Left renal cortex interstitium (tissue), 4 donors: ENCODE results near the gene UTS2B. TPM values are rescaled to one million over a fixed set of nuclear protein-coding genes. Genes with fewer than 3 reads are reported as not detected.

Source experiments
- DNase-seq, 4 donors: peaks; one replicate each; pipeline ENCODE4 v3.0.0-alpha.2; 2013; ENCODE audit warnings: low read depth in 4 of 4, low spot score in 2 of 4, missing footprints in 1 of 4
- polyA plus RNA-seq, 4 donors: library from polyadenylated mRNA; unstranded; fragments of 120-200 nt; gene quantifications; one replicate each; pipeline ENCODE4 v1.2.1, GENCODE V29; 2013; ENCODE audit not compliant: insufficient read length in 4 of 4

UTS2B gene
- 1 to 10 TPM in 1 of 4 donors, under 1 TPM in 3; 0.55 to 1.4 (median 0.88) TPM for polyA plus RNA-seq

- DNase-seq, result peak; percentile 56 to 77 (median 66)
Observed at GRCh38 chr3:191329654-191330529, at the start of gene UTS2B. Gene UTS2B, minus strand, starts transcription at chr3:191330526. Its CDS starts 48,337 bp downstream, at chr3:191282189.

GRCh38 chr3:191380001-191380400, 49.7 kb upstream of the UTS2B start:
- no peak for DNase-seq

DNA sequence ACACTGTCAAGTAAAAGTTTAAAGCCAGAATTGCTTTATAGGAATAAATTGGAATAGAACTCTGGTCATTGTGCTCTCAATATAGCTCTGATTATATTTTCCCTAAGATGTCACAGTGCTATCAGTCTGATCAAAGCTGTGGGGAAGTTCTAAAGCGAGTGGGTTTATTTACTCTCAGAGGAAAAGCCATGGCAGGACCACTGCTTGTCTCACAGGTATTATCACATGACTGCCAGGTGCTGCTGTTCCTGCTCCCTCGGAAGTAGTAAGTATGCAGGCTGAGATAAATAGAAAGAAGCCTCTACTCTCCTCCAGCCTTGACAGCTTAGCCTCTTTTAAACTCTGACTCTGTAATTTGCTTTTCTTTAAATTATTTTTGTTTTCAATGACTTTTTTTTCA, 49.1 kb upstream of the UTS2B start:
- DNase-seq, result no peak

DNA sequence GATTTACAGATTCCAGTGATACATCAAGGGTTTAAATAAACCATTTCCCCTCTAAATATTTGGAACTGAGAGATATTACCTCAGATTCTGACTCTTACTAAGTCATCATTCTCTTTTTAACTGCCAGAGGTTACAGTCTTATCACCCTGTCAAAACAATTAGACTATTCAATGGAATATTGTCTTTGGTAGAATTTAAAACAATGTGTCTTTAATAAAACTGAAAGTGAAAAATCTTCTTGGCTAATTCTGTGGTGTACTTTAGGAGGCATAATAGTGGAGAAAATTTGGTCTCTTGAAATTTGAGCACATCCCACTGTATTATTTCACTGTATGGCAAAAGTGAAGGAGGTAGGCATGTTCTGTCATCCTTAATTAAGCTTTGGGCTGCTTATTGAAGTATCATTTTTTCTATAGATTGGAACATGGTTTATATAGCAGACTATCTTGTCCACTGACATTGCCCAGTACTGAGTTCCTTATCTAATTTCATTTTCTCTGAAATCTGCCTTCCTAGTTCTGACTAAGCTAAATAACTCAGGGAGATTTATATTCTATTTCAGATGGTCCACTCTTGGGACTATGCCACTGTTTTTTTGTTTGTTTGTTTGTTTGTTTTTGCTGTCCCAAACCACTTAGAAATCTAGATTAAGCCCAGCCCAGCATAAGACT, 48.0 kb upstream of the UTS2B start:
- DNase-seq, result no peak

- DNase-seq, result no peak
Observed at GRCh38 chr3:191376516-191377141, 46.3 kb upstream of the UTS2B start.

- DNase-seq, result no peak
Observed at GRCh38 chr3:191373327-191373726, 43.0 kb upstream of the UTS2B start.

- DNase-seq, result no peak
Observed at GRCh38 chr3:191372122-191372521, 41.8 kb upstream of the UTS2B start.

- no peak for DNase-seq
Observed at GRCh38 chr3:191369616-191370010, 39.3 kb upstream of the UTS2B start.

DNA sequence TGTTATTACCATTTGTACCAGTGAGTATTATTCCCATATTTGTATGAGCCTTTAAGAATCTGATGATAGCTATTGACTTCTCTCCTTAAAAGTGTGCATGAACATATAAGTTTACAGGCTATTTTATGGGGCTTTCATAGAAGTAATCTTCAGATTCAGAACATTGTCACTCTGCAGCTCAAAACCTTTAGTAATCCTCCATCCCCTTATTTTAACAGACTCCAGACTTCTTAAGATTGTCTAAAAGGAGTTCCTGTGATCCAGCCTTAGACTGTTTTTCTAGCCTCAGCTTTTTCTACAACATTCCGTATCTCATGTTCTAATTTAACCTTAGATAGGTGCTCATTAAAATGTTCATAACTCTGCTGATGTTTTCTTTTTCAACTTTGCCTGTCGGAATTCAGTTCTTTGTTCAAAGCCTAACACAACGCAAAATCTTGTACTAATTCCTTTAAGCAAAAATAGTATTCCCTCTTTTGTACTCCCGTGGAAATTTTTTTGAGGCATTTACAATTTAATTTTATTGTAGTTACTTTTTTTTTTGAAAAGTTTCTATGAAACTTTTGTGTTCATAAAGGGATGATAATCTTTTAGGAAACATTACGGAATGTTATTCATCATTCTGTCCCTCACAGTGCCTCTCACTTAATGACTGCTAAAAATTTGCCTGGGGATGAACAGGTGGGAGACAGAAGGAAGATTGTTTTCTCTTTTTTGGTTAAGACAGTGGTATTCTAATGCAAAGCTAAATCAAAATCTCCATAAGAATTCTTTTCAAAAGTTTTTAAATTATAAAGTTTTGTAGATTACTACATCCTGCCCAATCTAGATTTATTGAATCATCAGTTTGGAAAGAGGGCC, 38.7 kb upstream of the UTS2B start:
- no peak for DNase-seq

- no peak for DNase-seq
Observed at GRCh38 chr3:191366675-191367074, 36.3 kb upstream of the UTS2B start.

DNA sequence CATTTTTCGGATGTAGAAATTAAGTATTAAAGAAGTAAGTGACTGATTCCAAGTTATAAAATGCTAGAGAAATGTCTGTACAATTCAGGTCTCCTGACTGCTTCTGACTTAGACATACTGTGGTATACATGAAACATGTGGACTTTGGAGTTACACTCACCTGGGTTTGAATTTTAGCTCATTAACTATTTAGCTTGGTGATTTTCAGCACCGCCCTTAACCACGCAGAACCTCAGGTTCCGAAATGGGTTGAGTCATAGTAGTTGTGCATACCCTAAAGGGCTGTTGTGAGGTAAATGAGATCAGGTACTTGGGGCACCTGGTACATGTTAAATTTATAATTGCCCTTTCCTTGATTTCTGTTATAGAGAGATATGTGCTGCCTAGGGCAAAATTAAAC, 32.9 kb upstream of the UTS2B start:
- no peak for DNase-seq

DNA sequence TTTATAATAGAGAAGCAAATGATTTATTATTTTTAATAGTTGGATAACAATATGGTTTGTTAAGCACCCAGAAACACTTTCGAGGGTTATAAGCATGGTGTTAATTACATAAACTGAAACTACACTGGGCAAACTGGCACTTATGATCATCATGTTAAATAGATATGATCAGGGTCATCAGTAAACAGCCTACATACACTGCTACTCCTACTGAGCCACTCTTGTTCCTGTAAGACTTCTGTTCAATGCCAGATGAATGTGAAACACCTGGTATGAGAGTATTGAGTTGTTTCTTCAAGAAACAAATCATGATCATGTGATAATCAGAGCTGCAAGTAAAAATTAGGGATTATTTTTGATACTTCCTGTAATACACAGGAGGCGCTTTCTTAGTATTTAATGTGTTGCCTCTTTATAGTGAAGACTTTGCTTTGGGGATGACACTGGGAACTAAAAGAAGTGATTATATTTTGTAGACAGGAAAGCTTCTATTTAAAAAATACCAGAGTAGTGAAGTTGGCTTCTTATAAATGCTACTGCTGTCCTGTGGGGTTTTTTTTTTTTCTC, 32.3 kb upstream of the UTS2B start:
- no peak for DNase-seq

DNA sequence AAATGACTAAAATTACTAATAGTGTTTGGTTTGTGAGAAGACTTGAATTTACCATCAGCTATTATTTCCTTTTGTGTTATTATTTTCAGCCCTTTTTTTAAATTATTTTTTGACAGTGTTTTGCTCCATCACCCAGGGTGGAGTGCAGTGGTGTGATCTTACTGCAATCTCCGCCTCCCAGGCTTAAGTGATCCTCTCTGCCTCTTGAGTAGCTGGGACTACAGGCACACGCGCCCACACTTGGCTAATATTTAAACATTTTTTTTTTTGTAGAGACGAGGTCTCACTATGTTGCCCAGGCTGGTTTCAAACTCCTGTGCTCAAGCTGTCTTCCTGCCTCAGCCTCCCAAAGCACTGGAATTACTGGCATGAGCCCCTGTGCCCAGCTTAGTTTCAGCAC, 31.7 kb upstream of the UTS2B start:
- DNase-seq, result no peak

GRCh38 chr3:191361456-191361855, 31.1 kb upstream of the UTS2B start:
- no peak for DNase-seq

DNA sequence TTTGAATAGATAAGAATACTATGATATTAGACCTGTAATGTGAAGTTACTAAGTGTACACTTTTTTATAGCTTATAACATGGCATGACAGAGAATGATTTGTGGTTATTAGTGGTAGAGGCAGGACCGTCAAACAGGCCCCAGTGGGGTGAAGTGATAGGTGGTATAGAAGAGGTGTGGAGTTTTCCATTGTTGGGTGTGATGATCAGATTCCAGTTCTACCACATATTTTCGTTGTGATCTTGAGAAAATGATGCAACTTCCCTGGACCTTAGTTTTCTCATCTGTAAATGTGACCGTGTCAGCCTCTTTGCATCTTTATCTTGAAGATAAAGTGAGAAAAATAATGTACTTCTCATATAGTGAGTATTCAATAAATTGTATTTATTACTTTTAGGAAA, 30.3 kb upstream of the UTS2B start:
- DNase-seq, result no peak

DNA sequence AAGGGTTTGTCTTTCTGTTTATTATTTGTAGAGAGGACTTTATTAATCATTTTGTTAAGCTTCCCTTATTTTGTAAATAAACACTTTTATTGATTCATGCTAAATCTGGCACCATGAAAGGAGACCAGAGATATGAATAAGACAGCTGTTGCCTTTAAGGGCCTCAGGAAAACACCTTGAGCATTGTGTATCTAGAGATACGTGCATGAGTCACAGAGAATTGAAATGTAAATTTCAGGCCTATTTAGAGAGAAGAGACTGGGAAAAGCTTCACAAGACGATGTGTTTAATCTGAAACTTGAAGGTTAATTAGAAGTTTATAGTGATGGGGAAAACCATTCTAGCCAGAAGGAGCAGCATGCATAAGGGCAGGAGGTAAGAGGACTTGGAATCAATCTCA, 28.6 kb upstream of the UTS2B start:
- no peak for DNase-seq

GRCh38 chr3:191357909-191358308, 27.6 kb upstream of the UTS2B start:
- DNase-seq, result no peak

DNA sequence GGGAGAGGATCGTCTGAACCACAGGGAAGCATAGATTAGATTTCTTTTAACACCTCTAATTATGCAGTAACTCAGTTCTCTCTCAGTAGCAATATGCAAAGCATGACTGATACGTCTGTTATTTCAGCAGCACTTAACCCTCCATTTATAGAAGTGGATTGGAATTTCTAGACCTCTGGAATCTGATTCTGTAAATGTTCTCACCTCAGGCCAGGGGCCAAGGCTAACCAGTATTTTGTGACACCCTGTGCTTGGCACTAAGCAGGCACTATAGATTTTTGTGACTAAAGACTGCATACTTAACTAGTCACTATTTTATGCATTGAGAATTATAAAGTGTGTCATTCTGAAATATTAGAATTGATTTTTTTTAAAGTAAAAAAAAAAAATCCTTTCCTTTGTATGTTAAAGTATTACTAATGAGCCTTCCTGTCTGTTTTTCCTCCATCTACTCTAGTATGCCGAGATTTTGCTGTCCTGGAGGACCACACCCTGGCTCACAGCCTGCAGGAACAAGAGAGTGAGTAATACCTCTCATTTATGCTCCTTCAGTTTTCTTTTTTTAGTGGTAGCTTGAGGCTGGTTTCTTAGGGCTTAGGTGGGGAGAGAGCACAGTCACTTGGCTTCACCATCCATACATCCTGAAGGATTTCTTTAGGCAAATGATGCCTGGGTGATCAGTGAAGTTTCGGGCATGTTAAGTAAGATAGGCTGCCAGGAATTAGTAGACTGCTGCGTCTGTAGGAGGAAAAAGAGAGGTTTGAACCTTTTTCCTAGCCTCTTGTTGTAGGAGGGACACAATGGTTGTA, 26.5 kb upstream of the UTS2B start:
- no peak for DNase-seq

GRCh38 chr3:191355406-191355805, 25.1 kb upstream of the UTS2B start:
- no peak for DNase-seq
